T-helper 2 cell (primary cell): ENCODE data around the gene ABO.
"Not testable (repeated sequence)": the region's sequence is repeated elsewhere in the genome, so short reads cannot be mapped to it uniquely, and the experiment has no call there.

Source experiments
- DNase-seq, 5 experiments: peaks; one replicate each; pipeline versions ENCODE4 v3.0.0 to v3.0.0-alpha.2; 2012 to 2022
- total RNA-seq, 2 donors: gene quantifications; one replicate each; lab custom pipeline; 2026; lab: John Stamatoyannopoulos, UW

ABO gene
- total RNA-seq: 0.31 to 1.1 reads per million in 2 donors

DNA sequence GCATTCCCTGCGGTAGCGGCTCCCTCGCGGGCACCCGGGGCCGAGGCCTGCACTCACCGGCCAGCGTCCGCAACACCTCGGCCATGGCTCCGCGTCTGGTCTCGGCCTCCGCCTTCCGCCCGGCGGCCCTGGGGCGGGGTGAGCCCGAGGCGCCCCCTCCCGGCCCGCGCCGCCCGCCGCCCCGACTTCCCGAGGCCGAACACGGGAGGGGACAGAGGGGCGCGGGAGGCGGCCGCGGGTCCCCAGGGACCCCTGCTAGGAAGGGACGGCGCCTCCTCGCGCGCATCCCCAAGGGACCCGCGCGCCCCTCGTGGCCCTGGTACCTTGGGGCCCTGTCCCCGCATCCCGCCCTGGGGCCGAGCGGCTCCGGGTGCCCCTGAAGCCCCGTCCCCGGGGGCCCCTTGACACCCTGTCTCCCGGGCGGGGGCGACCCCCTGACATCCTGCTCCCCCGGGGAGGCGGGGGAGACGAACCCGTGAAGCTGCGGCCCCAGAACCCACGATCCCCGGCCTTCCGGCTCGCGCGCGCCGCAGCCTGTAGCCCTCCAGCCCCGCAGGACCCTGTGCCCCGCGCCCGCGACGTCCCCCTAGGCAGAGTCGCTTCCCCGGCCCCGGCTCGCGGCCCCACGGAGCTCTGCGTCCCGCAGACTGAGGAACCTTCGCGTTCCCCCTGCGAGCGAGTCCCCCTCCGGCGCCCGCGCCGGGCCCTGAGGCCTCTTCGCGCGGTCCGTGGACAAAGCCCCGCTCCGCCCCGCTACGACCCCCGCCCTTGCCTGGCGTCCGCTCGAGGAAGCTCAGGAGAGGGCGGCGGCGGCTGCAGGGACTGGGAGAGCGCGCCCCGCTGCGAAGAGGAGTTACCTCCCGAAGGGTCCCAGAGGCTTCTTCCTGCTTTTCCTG lies at the start of gene ABO:
TSS of gene ABO (minus strand) at position 97 of the 896 bp plus-strand sequence.
- DNase-seq: no peak

- DNase-seq: no peak
Observed at GRCh38 chr9:133323991-133324703, 49.1 kb upstream of the ABO start.

- no peak for DNase-seq
Observed at GRCh38 chr9:133323211-133323610, 48.2 kb upstream of the ABO start.

GRCh38 chr9:133322701-133323100 lies 47.7 kb upstream of the ABO start:
- DNase-seq: no peak

GRCh38 chr9:133321411-133321935 lies 46.5 kb upstream of the ABO start:
- no peak for DNase-seq

DNA sequence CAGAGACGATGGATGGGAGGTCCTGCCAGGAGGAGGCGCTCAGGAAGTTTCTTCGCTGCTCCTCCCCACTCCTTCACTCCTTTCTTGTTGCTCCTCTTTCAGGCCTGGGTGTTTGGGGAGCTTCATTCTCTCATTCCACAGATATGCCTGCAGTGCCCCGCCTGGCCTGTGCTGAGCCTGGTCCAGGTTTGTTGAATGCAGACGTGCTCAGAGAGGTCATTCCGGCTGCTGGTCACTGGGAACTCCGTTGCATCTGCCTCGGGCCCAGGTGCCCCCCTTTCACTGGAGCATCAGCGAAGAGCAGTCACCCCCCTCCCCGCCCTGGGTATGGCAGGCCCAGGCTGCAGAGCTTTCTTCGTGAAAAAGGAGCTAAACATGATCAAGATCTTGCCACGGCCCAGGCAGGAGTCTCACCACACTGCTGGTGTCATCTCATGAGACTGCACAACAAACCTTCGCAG lies 45.5 kb upstream of the ABO start:
- DNase-seq: no peak

GRCh38 chr9:133317551-133317950 lies 42.5 kb upstream of the ABO start:
- not testable (repeated sequence) for DNase-seq

DNA sequence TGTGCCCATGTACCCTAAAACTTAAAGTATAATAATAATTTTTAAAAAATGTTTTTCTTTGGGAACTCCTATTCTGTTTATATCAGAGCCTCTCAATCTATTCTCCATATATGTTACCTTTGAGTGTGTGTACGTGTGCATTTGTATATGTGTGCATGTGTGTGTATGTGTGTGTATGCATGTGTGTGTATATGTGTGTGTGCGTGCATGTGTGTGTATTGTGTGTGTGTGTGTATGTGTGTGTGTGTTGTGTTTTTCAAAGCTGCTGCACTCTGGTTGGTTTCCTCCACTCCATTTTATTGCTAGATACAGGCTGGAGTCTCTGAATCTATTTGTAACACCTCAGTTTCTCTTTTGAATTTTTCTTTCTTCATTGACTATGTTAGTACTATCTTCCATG lies 41.0 kb upstream of the ABO start:
- DNase-seq: no peak

DNA sequence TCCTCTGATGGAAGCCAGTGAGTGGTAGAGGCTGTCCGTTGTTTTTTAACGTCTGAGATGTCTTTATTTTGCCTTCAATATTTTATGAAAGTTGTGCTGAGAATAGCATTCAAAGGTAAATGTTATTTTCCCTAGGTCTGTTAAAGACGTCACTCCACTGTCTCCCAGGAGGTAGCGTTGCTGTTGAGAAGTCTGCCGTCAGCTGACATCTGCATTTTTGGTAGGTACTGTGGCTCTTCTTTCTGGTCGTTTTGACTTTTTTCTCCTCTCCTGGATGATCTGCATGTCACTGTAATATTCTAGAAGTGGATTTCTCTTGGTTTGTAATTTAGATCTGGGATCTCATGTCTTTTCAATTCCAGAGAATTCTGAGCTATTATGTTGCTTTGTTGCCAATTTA lies 34.6 kb upstream of the ABO start:
- DNase-seq: no peak

DNA sequence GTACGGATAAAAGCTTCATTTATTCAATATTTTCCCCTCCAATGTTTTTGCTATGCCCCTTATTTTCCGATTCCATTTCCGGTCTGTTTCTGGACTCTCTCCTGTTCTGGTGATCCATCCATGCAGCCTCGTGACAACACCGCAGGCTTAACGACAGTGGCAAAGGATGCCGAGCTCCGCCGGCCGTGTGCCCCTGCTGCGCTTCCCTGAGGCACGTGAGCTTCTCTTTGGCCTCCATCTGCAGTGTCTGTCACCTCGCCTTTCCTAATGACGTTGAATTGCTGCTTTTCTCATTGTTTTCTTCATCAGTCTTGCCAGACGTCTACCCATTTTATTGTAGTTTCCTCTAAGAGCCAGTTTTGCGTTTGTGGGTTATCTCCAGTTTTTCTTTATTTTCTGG lies 32.3 kb upstream of the ABO start:
- DNase-seq: no peak

GRCh38 chr9:133306242-133307204 lies 31.5 kb upstream of the ABO start:
- DNase-seq: no peak

DNA sequence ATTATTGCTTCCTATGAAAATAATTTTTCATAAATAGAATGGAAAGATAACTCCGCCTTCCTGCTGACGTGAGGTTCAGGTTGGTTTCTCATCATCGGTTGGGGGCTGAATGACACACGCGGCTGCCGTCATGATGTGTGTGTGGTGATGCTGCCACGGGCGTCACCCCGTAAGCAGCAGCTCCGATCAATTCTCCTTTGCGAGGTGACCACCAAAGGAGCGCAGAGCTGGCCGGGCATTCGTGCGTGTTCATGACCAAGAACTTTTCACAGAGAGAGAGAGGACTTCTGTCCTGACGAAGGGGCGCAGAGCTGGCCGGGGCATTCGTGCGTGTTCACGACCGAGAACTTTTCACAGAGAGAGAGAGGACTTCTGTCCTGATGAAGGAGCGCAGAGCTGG lies 30.7 kb upstream of the ABO start:
- no peak for DNase-seq

DNA sequence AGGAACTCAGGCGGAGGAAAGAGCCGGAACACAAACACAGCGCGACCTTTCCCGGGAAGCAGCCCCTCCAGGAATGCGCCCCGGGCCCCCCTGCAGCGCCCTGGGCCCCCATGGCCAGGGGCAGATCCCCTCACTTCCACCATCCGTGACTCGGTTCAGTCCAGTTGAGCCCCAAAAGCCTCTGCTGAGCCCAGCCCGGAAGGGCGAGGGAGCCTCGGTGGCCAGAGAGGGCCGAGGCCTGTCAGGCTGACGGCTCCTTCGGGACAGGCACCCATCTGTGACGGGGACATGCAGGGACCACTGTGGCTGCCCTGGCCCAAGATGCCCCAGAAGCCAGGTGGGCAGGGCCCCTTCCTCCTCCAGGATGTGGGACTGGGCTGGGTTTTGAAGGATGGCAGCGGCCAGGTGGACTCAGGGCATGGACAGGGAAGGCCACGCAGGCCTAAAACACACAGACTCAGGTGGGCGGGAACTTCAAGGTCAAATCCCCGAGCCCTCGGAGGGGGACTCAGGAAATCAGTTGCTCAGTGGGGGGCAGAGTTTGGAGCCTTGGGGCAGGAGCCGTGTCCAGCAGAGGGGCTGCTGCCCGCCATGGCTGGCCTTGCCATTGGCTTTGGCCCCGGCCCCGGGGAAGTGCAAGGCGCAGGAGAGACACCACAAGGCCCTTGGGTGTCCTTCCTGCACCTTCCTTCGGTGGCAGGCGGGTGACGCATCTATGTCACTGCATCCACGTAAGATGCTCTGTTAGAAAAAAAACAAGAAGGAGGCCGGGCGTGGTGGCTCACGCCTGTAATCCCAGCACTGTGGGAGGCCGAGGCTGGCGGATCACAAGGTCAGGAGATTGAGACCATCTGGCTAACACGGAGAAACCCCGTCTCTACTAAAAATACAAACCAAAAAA lies 29.7 kb upstream of the ABO start:
- DNase-seq: no peak

- no peak for DNase-seq
Observed at GRCh38 chr9:133304158-133304470, 29.1 kb upstream of the ABO start.

DNA sequence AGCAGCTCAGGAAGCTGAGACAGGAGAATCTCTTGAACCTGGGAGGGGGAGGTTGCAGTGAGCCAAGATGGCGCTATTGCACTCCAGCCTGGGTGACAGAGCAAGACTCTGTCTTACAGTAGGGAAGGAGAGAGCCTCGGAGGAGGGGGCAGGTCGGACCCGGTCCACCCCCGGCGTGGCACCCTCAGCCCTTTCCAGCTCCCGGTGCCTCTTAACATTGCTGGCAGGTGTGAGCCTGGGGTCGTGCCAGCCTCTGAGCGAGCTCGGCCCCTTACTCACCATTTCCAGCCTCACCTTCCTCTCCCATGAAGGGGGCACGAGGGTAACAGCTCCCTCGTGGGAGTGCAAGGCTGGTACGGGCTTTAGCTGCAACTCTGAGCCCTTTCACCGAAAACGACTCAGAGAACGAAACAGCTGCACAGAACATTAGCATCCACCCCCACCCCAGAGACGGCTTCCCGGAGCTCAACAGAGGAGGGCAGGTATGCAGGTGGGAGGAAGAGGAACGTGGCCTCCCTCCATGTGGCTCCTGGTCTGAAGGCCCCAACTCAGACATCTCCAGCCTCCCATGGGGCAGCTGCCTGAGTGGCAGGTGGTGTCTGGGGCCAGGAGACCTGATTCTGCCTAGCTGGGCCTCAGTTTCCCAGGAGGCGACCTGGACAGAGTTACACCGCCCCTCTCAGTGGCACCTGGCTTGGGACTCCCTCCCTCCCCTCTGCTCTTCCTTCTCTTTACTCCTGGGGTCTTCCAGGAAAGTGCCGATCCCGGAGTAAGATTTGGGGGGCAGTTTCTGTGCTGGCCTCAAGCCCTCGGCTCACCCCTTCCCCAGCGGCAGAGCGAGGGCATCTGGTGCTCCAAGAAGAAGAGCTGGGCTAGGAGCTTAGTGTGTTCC lies 28.5 kb upstream of the ABO start:
- no peak for DNase-seq

DNA sequence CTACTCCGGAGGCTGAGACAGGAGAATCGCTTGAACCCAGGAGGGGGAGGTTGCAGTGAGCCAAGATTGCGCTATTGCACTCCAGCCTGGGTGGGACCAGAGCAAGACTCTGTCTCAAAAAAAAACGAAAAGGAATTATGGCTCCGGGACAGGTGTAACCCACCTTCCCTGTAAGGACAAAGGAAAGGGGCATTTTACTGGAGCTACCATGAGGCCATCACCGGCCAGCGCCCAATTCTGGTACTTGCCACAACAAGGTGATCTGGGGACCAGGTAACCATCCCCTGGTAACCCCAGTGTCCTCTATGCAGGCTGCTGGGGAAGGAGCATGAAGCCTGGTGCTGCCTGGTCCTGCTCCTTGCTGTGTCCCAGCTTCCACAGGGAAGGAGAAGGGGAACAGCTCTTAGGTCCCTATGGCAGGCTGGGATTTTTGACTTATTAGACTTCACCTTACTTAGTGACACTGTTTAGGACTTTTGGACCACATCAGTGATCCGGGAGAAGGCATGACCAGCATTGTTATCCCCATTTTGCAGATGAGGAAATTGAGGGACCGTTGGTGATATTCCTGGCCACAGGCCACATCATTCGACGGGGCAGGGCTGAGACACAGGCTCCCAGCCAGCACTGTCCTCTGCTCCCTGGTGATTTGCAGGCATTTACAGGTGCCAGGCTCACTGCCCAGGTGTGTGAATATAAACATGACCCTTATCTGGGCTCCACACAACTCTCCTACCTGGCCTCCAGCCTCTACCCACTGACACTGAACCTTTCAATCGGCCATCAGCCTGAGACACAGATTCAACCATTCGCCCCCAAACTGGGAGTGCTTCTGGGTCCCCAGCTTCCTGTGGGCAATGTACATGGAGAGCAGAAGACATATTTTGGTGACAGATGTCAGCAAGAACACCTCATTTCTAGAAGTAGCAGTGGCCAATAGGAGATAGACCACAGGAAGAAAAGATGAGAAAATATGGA lies 26.5 kb upstream of the ABO start:
- DNase-seq: no peak

- not testable (repeated sequence) for DNase-seq
Observed at GRCh38 chr9:133299996-133300395, 25.0 kb upstream of the ABO start.

DNA sequence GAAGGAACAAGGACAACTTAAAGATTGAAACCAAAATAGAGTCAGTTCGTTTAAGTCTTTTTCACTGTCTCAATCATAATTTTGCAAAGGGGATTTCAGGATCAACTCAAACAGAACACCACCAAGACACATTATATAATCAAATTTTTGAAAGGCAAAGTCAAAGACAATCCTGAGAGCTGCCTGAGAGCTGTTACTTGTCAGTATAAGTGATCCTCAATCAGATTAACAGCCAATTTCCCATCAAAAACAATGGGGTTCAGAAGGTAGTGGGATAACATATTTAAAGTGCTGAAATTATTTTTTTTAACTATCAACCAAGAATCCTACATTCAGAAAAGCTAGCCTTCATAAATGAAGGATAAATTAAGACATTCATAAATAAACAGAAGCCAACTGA lies 19.3 kb upstream of the ABO start:
- DNase-seq: no peak

DNA sequence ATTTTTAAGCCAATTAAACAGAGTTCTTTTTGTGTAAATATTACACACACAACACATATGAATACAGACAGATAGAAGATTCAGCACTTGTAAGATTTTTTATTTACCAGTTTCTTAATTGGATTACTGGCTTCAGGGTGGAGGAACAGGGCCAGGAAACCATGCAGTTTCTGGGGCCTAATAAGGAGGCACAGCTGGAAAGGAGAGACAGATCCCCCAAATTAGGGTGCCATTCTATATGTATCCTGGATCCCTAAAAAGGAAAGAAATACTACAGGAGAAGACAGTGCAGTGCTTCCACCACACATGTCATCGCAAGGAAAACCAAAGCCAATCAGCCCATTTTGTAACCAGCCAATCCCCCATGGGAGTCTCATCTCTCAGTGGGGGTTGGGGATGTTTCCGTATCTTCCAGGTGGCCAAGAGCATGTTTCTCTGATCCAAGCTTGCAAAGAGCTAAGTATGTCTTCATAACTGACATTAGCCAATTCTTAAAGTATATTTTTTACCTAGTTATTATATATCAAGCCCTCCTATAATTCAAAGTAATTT lies 15.8 kb upstream of the ABO start:
- DNase-seq: no peak
